ENCODE data around the gene STN1.

DNA sequence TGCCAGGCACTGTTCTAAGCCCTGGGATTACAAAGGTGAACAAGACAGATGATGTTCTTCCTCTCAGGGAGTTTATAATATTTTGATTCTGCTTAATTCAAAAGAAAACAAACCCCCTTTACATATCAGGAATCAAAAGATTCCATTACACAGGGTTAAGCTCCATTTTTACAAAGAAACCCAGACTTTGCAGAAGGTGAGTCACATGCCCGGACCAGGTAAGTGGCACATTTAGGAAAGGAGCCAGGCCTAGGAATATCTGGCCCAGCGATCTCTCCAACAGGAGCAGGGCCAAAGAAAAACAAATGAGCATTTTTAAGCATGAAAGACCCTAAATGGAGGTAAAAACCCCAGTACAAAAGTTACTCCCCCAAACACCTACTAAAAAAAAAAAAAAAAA, 1.1 kb downstream of the STN1 start:
- TF ChIP-seq, protein P1, sequence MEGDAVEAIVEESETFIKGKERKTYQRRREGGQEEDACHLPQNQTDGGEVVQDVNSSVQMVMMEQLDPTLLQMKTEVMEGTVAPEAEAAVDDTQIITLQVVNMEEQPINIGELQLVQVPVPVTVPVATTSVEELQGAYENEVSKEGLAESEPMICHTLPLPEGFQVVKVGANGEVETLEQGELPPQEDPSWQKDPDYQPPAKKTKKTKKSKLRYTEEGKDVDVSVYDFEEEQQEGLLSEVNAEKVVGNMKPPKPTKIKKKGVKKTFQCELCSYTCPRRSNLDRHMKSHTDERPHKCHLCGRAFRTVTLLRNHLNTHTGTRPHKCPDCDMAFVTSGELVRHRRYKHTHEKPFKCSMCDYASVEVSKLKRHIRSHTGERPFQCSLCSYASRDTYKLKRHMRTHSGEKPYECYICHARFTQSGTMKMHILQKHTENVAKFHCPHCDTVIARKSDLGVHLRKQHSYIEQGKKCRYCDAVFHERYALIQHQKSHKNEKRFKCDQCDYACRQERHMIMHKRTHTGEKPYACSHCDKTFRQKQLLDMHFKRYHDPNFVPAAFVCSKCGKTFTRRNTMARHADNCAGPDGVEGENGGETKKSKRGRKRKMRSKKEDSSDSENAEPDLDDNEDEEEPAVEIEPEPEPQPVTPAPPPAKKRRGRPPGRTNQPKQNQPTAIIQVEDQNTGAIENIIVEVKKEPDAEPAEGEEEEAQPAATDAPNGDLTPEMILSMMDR (conservative IDR thresholded peaks at IDR 0.05 in 1 of 2, IDR thresholded peaks at IDR 0.05 in 1 of 2; ENCODE audit: extremely low read depth in 1 of 2, insufficient read depth in 1 of 2, low read depth in 1 of 2, low read length in 2 of 2): no peak
- TF ChIP-seq EZH2 (IDR thresholded peaks at IDR 0.05; ENCODE audit: borderline replicate concordance, low read length): no peak
